Esophagus muscularis mucosa (tissue), 4 donors: ENCODE measurements around the gene KIF18B. TPM values are rescaled to one million over a fixed set of nuclear protein-coding genes. Genes with fewer than 3 reads are reported as not detected.

ENCODE experiments used
- DNase-seq: peaks from one replicate; pipeline ENCODE4 v3.0.0-alpha.2; 2017; ENCODE audit errors: extremely low spot score
- H3K27ac ChIP-seq, 4 donors: fragments of 200-600 bp; sonication (generic); replicated peaks in 1 of 4; 1 replicate in 3 of 4; 2 replicates in 1 of 4; pipeline ENCODE4 v1.5.1; 2016 to 2019; ENCODE audit warnings: mild to moderate bottlenecking in 1 of 4
- H3K27me3 ChIP-seq, 4 donors: fragments of 200-600 bp; sonication (generic); one replicate each; pipeline versions ENCODE4 v1.5.1 to v1.6.0; 2016 to 2019
- H3K36me3 ChIP-seq, 4 donors: fragments of 200-600 bp; sonication (generic); one replicate each; pipeline ENCODE4 v1.5.1; 2016 to 2019
- H3K4me1 ChIP-seq, 4 donors: fragments of 200-600 bp; sonication (generic); one replicate each; pipeline ENCODE4 v1.5.1; 2016 to 2019
- H3K4me3 ChIP-seq, 4 donors: fragments of 200-600 bp; sonication (generic); 1 replicate in 2 of 4; 2 replicates in 2 of 4; pipeline ENCODE4 v1.5.1; 2016 to 2019; ENCODE audit warnings: mild to moderate bottlenecking in 4 of 4, moderate library complexity in 1 of 4
- H3K9me3 ChIP-seq, 4 donors: fragments of 200-600 bp; sonication (generic); 1 replicate in 3 of 4; 2 replicates in 1 of 4; pipeline ENCODE4 v1.5.1; 2016 to 2019
- CTCF ChIP-seq, 3 experiments: fragments of 200-600 bp in 2 of 3; fragments of 450-650 bp in 1 of 3; sonication (generic) in 2 of 3; IDR thresholded peaks; one replicate each; pipeline ENCODE4 v1.5.1; 2017 to 2019; ENCODE audit warnings: antibody characterized with exemption in 3 of 3, mild to moderate bottlenecking in 2 of 3, moderate library complexity in 1 of 3
- EP300 ChIP-seq: sonication (generic); formaldehyde crosslinking; IDR thresholded peaks from one replicate; pipeline ENCODE4 v1.6.1; 2017; ENCODE audit warnings: antibody characterized with exemption
- POLR2A ChIP-seq: fragments of 450-650 bp; IDR thresholded peaks from one replicate; pipeline ENCODE4 v1.6.1; 2017; ENCODE audit warnings: antibody characterized with exemption, moderate library complexity, mild to moderate bottlenecking, low read depth
- POLR2AphosphoS5 ChIP-seq, 2 donors: sonication (generic); formaldehyde crosslinking; IDR thresholded peaks; one replicate each; pipeline ENCODE4 v1.6.1; 2017; ENCODE audit warnings: antibody characterized with exemption in 2 of 2
- WGBS: methylation state at CpG from one replicate; pipeline ENCODE4 v1.1.5; 2018; 5-methylcytosine and 5-hydroxymethylcytosine counted together
- intact Hi-C: fragments of 100-400 bp; cut with DNase I; formaldehyde crosslinking; loops from one replicate; pipeline ENCODE4 v1.15.1; 2023
- total RNA-seq, 4 donors: library from RNA; depleted of rRNA; stranded (reverse); fragments of >200 nt; gene quantifications; one replicate each; pipeline versions ENCODE4 v1.1.0 to v1.2.1, GENCODE V29; 2016

The KIF18B gene
- total RNA-seq, 4 donors from 2014 or later = 0.17 TPM; not detected in 3

- Histone ChIP-seq H3K9me3 (no peaks in the 10 kb centered on the region), H3K36me3 (no peaks in the 10 kb centered on the region), H3K27ac (no peak overlapping the region), H3K4me1 (peaks cover 9 to 11% (median 9%) of the 10 kb centered on the region in 4 donors), H3K27me3 (peaks cover 0 to 17% (median 3%) of the 10 kb centered on the region in 4 donors), H3K4me3 (no peak overlapping the region)
- no peak for DNase-seq
- no peak for TF ChIP-seq CTCF (IDR thresholded peaks at IDR 0.05)
- no peak for TF ChIP-seq POLR2AphosphoS5 (IDR thresholded peaks at IDR 0.05)
- TF ChIP-seq EP300 = no peak
- TF ChIP-seq POLR2A = no peak
- 84% methylated on average over 10 of the region's 10 CpGs for WGBS
- intact Hi-C loops = no loop called here
These were observed 38.7 kb downstream of the KIF18B start for GRCh38 chr17:44908761-44909326.

GRCh38 chr17:44907729-44908470 lies 39.7 kb downstream of the KIF18B start:
- no peak for DNase-seq
- intact Hi-C loops = no loop called here
- TF ChIP-seq EP300 (no peak), POLR2A (no peak), CTCF (IDR thresholded peaks at IDR 0.05) (no peak)
- no peaks in the 10 kb centered on the region for H3K36me3 ChIP-seq
- no peak overlapping the region for H3K27ac ChIP-seq
- H3K27me3 ChIP-seq = peaks cover 0 to 17% (median 3%) of the 10 kb centered on the region in 4 donors
- 84% methylated on average over 10 of the region's 11 CpGs for WGBS
- H3K9me3 ChIP-seq = no peaks in the 10 kb centered on the region
- peaks cover 9 to 11% (median 9%) of the 10 kb centered on the region in 4 donors for H3K4me1 ChIP-seq
- H3K4me3 ChIP-seq = no peak overlapping the region

GRCh38 chr17:44906763-44907728 lies 40.5 kb downstream of the KIF18B start:
- no peak for TF ChIP-seq POLR2AphosphoS5 (IDR thresholded peaks at IDR 0.05)
- no peak for TF ChIP-seq POLR2A
- TF ChIP-seq EP300 = no peak
- TF ChIP-seq CTCF (IDR thresholded peaks at IDR 0.05) = no peak
- intact Hi-C loops = no loop called here
- peaks cover 9 to 11% (median 9%) of the 10 kb centered on the region in 4 donors for H3K4me1 ChIP-seq
- no peak overlapping the region for H3K4me3 ChIP-seq
- H3K27ac ChIP-seq = no peak overlapping the region
- WGBS = 76% methylated on average over 10 of the region's 18 CpGs
- DNase-seq = no peak
- no peaks in the 10 kb centered on the region for H3K36me3 ChIP-seq
- peaks cover 0 to 12% (median 3%) of the 10 kb centered on the region in 4 donors for H3K27me3 ChIP-seq
- no peaks in the 10 kb centered on the region for H3K9me3 ChIP-seq

- Histone ChIP-seq H3K27ac (no peak overlapping the region), H3K9me3 (no peaks in the 10 kb centered on the region), H3K4me3 (no peak overlapping the region), H3K27me3 (peaks cover 0 to 5% (median 0%) of the 10 kb centered on the region in 4 donors), H3K4me1 (peaks cover 3 to 7% (median 4%) of the 10 kb centered on the region in 4 donors), H3K36me3 (no peaks in the 10 kb centered on the region)
- no peak for DNase-seq
- TF ChIP-seq POLR2A = no peak
- no peak for TF ChIP-seq POLR2AphosphoS5 (IDR thresholded peaks at IDR 0.05)
- intact Hi-C loops = no loop called here
- WGBS = 70% methylated on average over 8 of the region's 10 CpGs
These were observed 41.4 kb downstream of the KIF18B start for GRCh38 chr17:44906010-44906646.
